Neural cell (in vitro differentiated cells): ENCODE measurements around the gene RAE1. TPM values are rescaled to one million over a fixed set of nuclear protein-coding genes. Genes with fewer than 3 reads are reported as not detected.

Experiments
- H2AFZ ChIP-seq: fragments of 200-600, 300-800 bp; sonication (generic), shearing (Covaris generic); 2 replicates; pipeline ENCODE4 v1.6.0; 2014; ENCODE audit warnings: low read depth, mild to moderate bottlenecking, antibody characterized with exemption, low read length, moderate library complexity
- H3F3A ChIP-seq: fragments of 200-600 bp; shearing (Covaris generic); 2 replicates; pipeline ENCODE4 v1.6.1; 2016; ENCODE audit warnings: mild to moderate bottlenecking, moderate library complexity, mixed read lengths, antibody characterized with exemption, low read length; ENCODE audit not compliant: insufficient read depth, poor library complexity, severe bottlenecking
- H3K27ac ChIP-seq: fragments of 200-600, 300-800 bp; sonication (generic), shearing (Covaris generic); 2 replicates; pipeline ENCODE4 v1.5.1; 2014; ENCODE audit warnings: mild to moderate bottlenecking, low read length, moderate library complexity
- H3K27me3 ChIP-seq: fragments of 300-800, 200-600 bp; sonication (generic), shearing (Covaris generic); 2 replicates; pipeline ENCODE4 v1.6.0; 2014; ENCODE audit warnings: mild to moderate bottlenecking, low read depth, low read length, moderate library complexity; ENCODE audit not compliant: insufficient read depth
- H3K36me3 ChIP-seq: fragments of 300-800, 200-600 bp; sonication (generic), shearing (Covaris generic); 2 replicates; pipeline ENCODE4 v1.5.1; 2014; ENCODE audit warnings: mild to moderate bottlenecking, antibody characterized with exemption, low read length, moderate library complexity; ENCODE audit not compliant: insufficient read depth
- H3K4me2 ChIP-seq: fragments of 300-800, 200-600 bp; sonication (generic), shearing (Covaris generic); 2 replicates; pipeline ENCODE4 v1.6.0; 2014; ENCODE audit warnings: mild to moderate bottlenecking, low read length
- H3K4me3 ChIP-seq: fragments of 300-800, 200-600 bp; sonication (generic), shearing (Covaris generic); 2 replicates; pipeline ENCODE4 v1.5.1; 2014; ENCODE audit warnings: mild to moderate bottlenecking, low read length, moderate library complexity
- H3K79me2 ChIP-seq: fragments of 200-600 bp; shearing (Covaris generic); replicated peaks from 2 replicates; pipeline ENCODE4 v1.6.0; 2014; ENCODE audit warnings: mild to moderate bottlenecking, low read length, moderate library complexity; ENCODE audit not compliant: insufficient read depth
- H3K9ac ChIP-seq: fragments of 300-800, 200-600 bp; sonication (generic), shearing (Covaris generic); 2 replicates; pipeline ENCODE4 v1.6.1; 2016; ENCODE audit warnings: mild to moderate bottlenecking, low read length, mixed read lengths
- H3K9me2 ChIP-seq: fragments of 200-600 bp; shearing (Covaris generic); 2 replicates; pipeline ENCODE4 v1.6.1; 2016; ENCODE audit warnings: mild to moderate bottlenecking, low read length, mixed read lengths; ENCODE audit not compliant: insufficient read depth
- H3K9me3 ChIP-seq: fragments of 200-600, 300-800 bp; sonication (generic), shearing (Covaris generic); 2 replicates; pipeline ENCODE4 v1.6.1; 2016; ENCODE audit warnings: mild to moderate bottlenecking, mixed run types, low read length, moderate library complexity, mixed read lengths
- H4K20me1 ChIP-seq: fragments of 200-600 bp; shearing (Covaris generic); 2 replicates; pipeline ENCODE4 v1.6.1; 2016; ENCODE audit warnings: mild to moderate bottlenecking, mixed run types; ENCODE audit not compliant: insufficient read depth
- CTCF ChIP-seq: fragments of 450-650 bp; IDR thresholded peaks from 2 replicates; pipeline ENCODE4 v1.5.1; 2014; ENCODE audit warnings: antibody characterized with exemption, mild to moderate bottlenecking, moderate library complexity; ENCODE audit not compliant: poor library complexity, severe bottlenecking
- EP300 ChIP-seq: fragments of 450-650 bp; conservative IDR thresholded peaks from 2 replicates; pipeline ENCODE4 v1.6.1; 2014; ENCODE audit warnings: antibody characterized with exemption, mild to moderate bottlenecking, moderate library complexity; ENCODE audit not compliant: poor library complexity, severe bottlenecking
- EZH2 ChIP-seq: fragments of 200-600, 300-800 bp; shearing (Covaris generic), sonication (generic); IDR thresholded peaks from 2 replicates; pipeline ENCODE4 v1.6.1; 2014; ENCODE audit warnings: antibody characterized with exemption, low read length, borderline replicate concordance, mild to moderate bottlenecking; ENCODE audit not compliant: insufficient read depth, poor library complexity, severe bottlenecking
- MXI1 ChIP-seq: fragments of 450-650 bp; conservative IDR thresholded peaks from 2 replicates; pipeline ENCODE4 v1.6.1; 2014; ENCODE audit warnings: antibody characterized with exemption, mild to moderate bottlenecking; ENCODE audit not compliant: poor library complexity, severe bottlenecking
- POLR2AphosphoS5 ChIP-seq: IDR thresholded peaks from 2 replicates; pipeline ENCODE4 v1.6.1; 2012
- RAD21 ChIP-seq: fragments of 450-650 bp; conservative IDR thresholded peaks from 2 replicates; pipeline ENCODE4 v1.6.1; 2014; ENCODE audit warnings: antibody characterized with exemption, mild to moderate bottlenecking, moderate library complexity
- SMC3 ChIP-seq: fragments of 450-650 bp; conservative IDR thresholded peaks from 2 replicates; pipeline ENCODE4 v1.6.1; 2014; ENCODE audit warnings: antibody characterized with exemption, mild to moderate bottlenecking, moderate library complexity; ENCODE audit not compliant: poor library complexity
- TAF1 ChIP-seq: IDR thresholded peaks from 2 replicates; pipeline ENCODE4 v1.6.1; 2012; ENCODE audit warnings: low read depth
- polyA plus RNA-seq: library from polyadenylated mRNA; depleted of rRNA; stranded (reverse); fragments of >200 nt; gene quantifications from 2 replicates; pipeline ENCODE4 v1.2.3, GENCODE V29; 2014
- TF ChIP-seq, protein P1 (sequence below): IDR thresholded peaks from 2 replicates; pipeline ENCODE4 v1.6.1; 2012; ENCODE audit warnings: borderline replicate concordance

RAE1 gene
- polyA plus RNA-seq, 1 donor from 2014 or later, result 134 TPM

DNA sequence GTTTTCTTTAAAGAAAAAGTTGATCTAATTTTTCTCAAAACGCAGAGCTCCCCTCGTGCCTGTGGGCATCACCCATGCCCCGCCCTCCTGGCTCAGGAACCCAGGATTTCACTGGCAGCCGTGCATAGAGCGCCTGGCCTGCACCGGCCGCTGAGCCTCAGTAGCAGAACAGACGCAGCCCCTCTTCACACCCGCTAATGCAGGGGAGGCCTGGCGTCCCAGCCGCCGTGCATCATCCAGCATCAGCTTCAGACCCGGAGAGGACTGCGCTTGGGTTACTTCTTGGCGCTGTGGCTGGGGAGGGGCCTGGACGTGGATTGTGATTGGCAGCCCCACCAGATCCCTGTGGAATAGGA is 58.2 kb downstream of the RAE1 start:
- Histone ChIP-seq H2AFZ (no peak overlapping the region), H3K4me2 (no peak overlapping the region), H3K36me3 (no peaks in the 10 kb centered on the region), H3K9me2 (no peaks in the 10 kb centered on the region), H4K20me1 (no peaks in the 10 kb centered on the region), H3K9ac (no peak overlapping the region), H3F3A (no peaks in the 10 kb centered on the region), H3K4me3 (no peak overlapping the region), H3K79me2 (no peaks in the 10 kb centered on the region), H3K27me3 (no peaks in the 10 kb centered on the region), H3K9me3 (no peaks in the 10 kb centered on the region), H3K27ac (no peak overlapping the region)
- TF ChIP-seq CTCF (no peak), RAD21 (no peak), EZH2 (no peak), EP300 (no peak), TAF1 (no peak), POLR2AphosphoS5 (no peak), MXI1 (no peak), SMC3 (no peak)
- TF ChIP-seq, protein P1, sequence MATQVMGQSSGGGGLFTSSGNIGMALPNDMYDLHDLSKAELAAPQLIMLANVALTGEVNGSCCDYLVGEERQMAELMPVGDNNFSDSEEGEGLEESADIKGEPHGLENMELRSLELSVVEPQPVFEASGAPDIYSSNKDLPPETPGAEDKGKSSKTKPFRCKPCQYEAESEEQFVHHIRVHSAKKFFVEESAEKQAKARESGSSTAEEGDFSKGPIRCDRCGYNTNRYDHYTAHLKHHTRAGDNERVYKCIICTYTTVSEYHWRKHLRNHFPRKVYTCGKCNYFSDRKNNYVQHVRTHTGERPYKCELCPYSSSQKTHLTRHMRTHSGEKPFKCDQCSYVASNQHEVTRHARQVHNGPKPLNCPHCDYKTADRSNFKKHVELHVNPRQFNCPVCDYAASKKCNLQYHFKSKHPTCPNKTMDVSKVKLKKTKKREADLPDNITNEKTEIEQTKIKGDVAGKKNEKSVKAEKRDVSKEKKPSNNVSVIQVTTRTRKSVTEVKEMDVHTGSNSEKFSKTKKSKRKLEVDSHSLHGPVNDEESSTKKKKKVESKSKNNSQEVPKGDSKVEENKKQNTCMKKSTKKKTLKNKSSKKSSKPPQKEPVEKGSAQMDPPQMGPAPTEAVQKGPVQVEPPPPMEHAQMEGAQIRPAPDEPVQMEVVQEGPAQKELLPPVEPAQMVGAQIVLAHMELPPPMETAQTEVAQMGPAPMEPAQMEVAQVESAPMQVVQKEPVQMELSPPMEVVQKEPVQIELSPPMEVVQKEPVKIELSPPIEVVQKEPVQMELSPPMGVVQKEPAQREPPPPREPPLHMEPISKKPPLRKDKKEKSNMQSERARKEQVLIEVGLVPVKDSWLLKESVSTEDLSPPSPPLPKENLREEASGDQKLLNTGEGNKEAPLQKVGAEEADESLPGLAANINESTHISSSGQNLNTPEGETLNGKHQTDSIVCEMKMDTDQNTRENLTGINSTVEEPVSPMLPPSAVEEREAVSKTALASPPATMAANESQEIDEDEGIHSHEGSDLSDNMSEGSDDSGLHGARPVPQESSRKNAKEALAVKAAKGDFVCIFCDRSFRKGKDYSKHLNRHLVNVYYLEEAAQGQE, result no peak

DNA sequence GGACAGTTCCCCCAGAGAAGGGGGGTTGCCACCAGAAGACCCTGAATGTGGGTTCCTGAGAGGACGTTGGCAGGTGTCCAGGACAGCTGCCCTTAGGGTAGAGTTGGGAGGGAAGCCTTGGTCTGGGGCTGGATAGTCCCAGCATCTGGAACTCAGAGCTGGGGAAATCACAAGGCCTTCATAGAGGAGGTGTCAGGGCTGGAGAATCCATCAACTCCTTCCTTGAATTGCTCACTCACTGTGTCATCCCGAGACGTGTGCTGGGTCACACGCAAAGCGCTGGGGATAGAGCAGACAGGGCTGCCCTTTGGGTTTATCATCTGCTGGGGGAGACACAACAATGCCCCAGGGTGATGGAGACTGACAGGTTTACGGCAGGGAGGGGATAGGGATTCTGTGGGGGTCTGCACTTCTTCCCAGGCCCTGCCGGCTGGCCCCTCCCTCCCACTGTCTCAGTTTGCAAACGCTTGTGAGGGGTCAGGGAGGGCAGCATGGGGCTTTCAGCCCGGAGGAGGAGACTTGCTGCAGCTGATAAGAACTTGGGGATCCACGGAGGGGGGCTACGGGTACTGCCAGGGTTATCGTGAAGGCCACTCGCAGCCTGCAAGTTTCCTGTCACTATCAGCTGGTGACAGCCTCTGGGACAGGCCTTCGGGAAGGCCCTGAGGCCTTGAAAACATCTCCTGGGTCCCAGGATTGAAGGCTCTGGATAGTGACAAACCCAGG is 58.8 kb downstream of the RAE1 start:
- Histone ChIP-seq H2AFZ (no peak overlapping the region), H4K20me1 (no peaks in the 10 kb centered on the region), H3K9me3 (no peaks in the 10 kb centered on the region), H3K36me3 (no peaks in the 10 kb centered on the region), H3K79me2 (no peaks in the 10 kb centered on the region), H3K9ac (no peak overlapping the region), H3K27ac (no peak overlapping the region), H3K4me2 (no peak overlapping the region), H3F3A (no peaks in the 10 kb centered on the region), H3K9me2 (no peaks in the 10 kb centered on the region), H3K4me3 (no peak overlapping the region), H3K27me3 (no peaks in the 10 kb centered on the region)
- TF ChIP-seq, protein P1, result no peak
- no peak for TF ChIP-seq POLR2AphosphoS5
- TF ChIP-seq SMC3, result no peak
- no peak for TF ChIP-seq MXI1
- TF ChIP-seq RAD21, result no peak
- TF ChIP-seq EZH2, result no peak
- TF ChIP-seq CTCF, result no peak
- TF ChIP-seq TAF1, result no peak
